Suppressor macrophage treated with lipopolysaccharide for 1 hour (primary cell): Measurements from ENCODE around the gene ISLR2.

ENCODE experiments used
- DNase-seq, 3 donors: peaks; one replicate each; pipeline ENCODE4 v3.0.0-alpha.2; 2020 to 2022

Gene ISLR2

GRCh38 chr15:74178326-74179100 is 48.1 kb downstream of the ISLR2 start:
- DNase-seq = no peak

- peak; percentile 47 to 73 (median 57) for DNase-seq
These were observed 48.9 kb downstream of the ISLR2 start for GRCh38 chr15:74179101-74179841.

GRCh38 chr15:74179983-74180880 is 49.8 kb downstream of the ISLR2 start:
- DNase-seq = no peak

- DNase-seq = no peak
These were observed 50.7 kb downstream of the ISLR2 start for GRCh38 chr15:74180881-74181602.

- no peak for DNase-seq
These were observed 51.7 kb downstream of the ISLR2 start for GRCh38 chr15:74182131-74182530.

- DNase-seq = no peak
These were observed 54.3 kb downstream of the ISLR2 start for GRCh38 chr15:74184582-74185091.

GRCh38 chr15:74185710-74186348 is 55.4 kb downstream of the ISLR2 start:
- peak in 2 of 3 donors; percentile 17 to 37 for DNase-seq
